ENCODE data around the gene ATRIP. TPM values are rescaled to one million over a fixed set of nuclear protein-coding genes. Genes with fewer than 3 reads are reported as not detected.

ATRIP gene
- total RNA-seq, 1 donor from 2014 or later = 4.6 TPM

GRCh38 chr3:48409291-48410201 is 37.0 kb upstream of the ATRIP start:
- no peak for DNase-seq (ENCODE audit: low spot score)

- no peak for DNase-seq (ENCODE audit: low spot score)
Measured at GRCh38 chr3:48410205-48411040, 36.1 kb upstream of the ATRIP start.

GRCh38 chr3:48411041-48411588 is 35.4 kb upstream of the ATRIP start:
- DNase-seq (ENCODE audit: low spot score) = no peak

GRCh38 chr3:48411606-48412374 is 34.7 kb upstream of the ATRIP start:
- DNase-seq (ENCODE audit: low spot score) = no peak

- DNase-seq (ENCODE audit: low spot score) = no peak
Measured at GRCh38 chr3:48412375-48413001, 34.0 kb upstream of the ATRIP start.

GRCh38 chr3:48413086-48413485 is 33.5 kb upstream of the ATRIP start:
- no peak for DNase-seq (ENCODE audit: low spot score)

- DNase-seq (ENCODE audit: low spot score) = no peak
Measured at GRCh38 chr3:48413611-48414010, 32.9 kb upstream of the ATRIP start.

GRCh38 chr3:48414376-48415250 is 31.9 kb upstream of the ATRIP start:
- DNase-seq (ENCODE audit: low spot score) = no peak

- no peak for DNase-seq (ENCODE audit: low spot score)
Measured at GRCh38 chr3:48415251-48415953, 31.1 kb upstream of the ATRIP start.

- no peak for DNase-seq (ENCODE audit: low spot score)
Measured at GRCh38 chr3:48416091-48416505, 30.4 kb upstream of the ATRIP start.

GRCh38 chr3:48416546-48416945 is 30.0 kb upstream of the ATRIP start:
- no peak for DNase-seq (ENCODE audit: low spot score)

GRCh38 chr3:48417529-48418108 is 28.9 kb upstream of the ATRIP start:
- no peak for DNase-seq (ENCODE audit: low spot score)

- DNase-seq (ENCODE audit: low spot score) = no peak
Measured at GRCh38 chr3:48418140-48418539, 28.4 kb upstream of the ATRIP start.

GRCh38 chr3:48418651-48419050 is 27.9 kb upstream of the ATRIP start:
- DNase-seq (ENCODE audit: low spot score) = no peak

GRCh38 chr3:48419149-48419548 is 27.4 kb upstream of the ATRIP start:
- no peak for DNase-seq (ENCODE audit: low spot score)

GRCh38 chr3:48419597-48419996 is 26.9 kb upstream of the ATRIP start:
- DNase-seq (ENCODE audit: low spot score) = no peak

GRCh38 chr3:48420561-48420960 is 26.0 kb upstream of the ATRIP start:
- no peak for DNase-seq (ENCODE audit: low spot score)

- DNase-seq (ENCODE audit: low spot score) = no peak
Measured at GRCh38 chr3:48422272-48422671, 24.3 kb upstream of the ATRIP start.

GRCh38 chr3:48422681-48423080 is 23.9 kb upstream of the ATRIP start:
- no peak for DNase-seq (ENCODE audit: low spot score)

Data from mucosa of gallbladder (tissue), 1 donor.